Activated CD4-positive, alpha-beta T cell treated with anti-CD3 and anti-CD28 coated beads, Interleukin-2, Interleukin-6, amounts not matched to agents 100 ng/mL and 50 ng/mL, durations not matched to agents 16 hours and 8 hours (primary cell): ENCODE results near the gene OR8S1.

Source experiments
- DNase-seq: peaks from one replicate; pipeline ENCODE4 v3.0.0-alpha.2; 2020

OR8S1 gene

GRCh38 chr12:48557919-48558318, 32.5 kb downstream of the OR8S1 start:
- DNase-seq = no peak

- no peak for DNase-seq
These were observed 42.3 kb downstream of the OR8S1 start for GRCh38 chr12:48567731-48568130.

GRCh38 chr12:48569946-48570345, 44.5 kb downstream of the OR8S1 start, which contains the start of gene LALBA:
Gene LALBA (minus strand): TSS chr12:48570046. CDS start chr12:48570020, 26 bp downstream.
- no peak for DNase-seq

GRCh38 chr12:48572326-48572725, 46.9 kb downstream of the OR8S1 start:
- DNase-seq = no peak
